GM18519 (cell line): ENCODE results near the gene IFT52.
"Not testable (repeated sequence)": the region's sequence is repeated elsewhere in the genome, so short reads cannot be mapped to it uniquely, and the experiment has no call there.

Experiments
- ATAC-seq: cut with Tn5 transposase; IDR thresholded peaks from one replicate; pipeline ENCODE4 v1.9.1; 2021; ENCODE audit warnings: mild to moderate bottlenecking, moderate library complexity; ENCODE audit not compliant: unreplicated experiment, low FRiP score

The IFT52 gene

GRCh38 chr20:43636429-43636828, 45.7 kb downstream of the IFT52 start:
- no peak for ATAC-seq

- ATAC-seq = no peak
Observed at GRCh38 chr20:43642548-43642947, 51.8 kb downstream of the IFT52 start.

GRCh38 chr20:43650997-43651525, 60.3 kb downstream of the IFT52 start:
- ATAC-seq = no peak

- ATAC-seq = not testable (repeated sequence)
Observed at GRCh38 chr20:43651650-43652184, 61.0 kb downstream of the IFT52 start.

GRCh38 chr20:43653966-43654365, 63.2 kb downstream of the IFT52 start:
- ATAC-seq = no peak

GRCh38 chr20:43655176-43655575, 64.4 kb downstream of the IFT52 start:
- ATAC-seq = not testable (repeated sequence)

GRCh38 chr20:43655937-43656336, 65.2 kb downstream of the IFT52 start:
- no peak for ATAC-seq

- peak; percentile 15 for ATAC-seq
Observed at GRCh38 chr20:43658069-43658722, 67.5 kb downstream of the IFT52 start.

- ATAC-seq = no peak
Observed at GRCh38 chr20:43658723-43659419, 68.1 kb downstream of the IFT52 start.

GRCh38 chr20:43662943-43663655, 72.4 kb downstream of the IFT52 start:
- ATAC-seq = no peak

- no peak for ATAC-seq
Observed at GRCh38 chr20:43665466-43666176, 74.9 kb downstream of the IFT52 start.

- peak; percentile 78 for ATAC-seq
Observed at GRCh38 chr20:43666376-43667328, 75.9 kb downstream of the IFT52 start, which contains the start of gene MYBL2. Gene MYBL2 (plus strand): TSS chr20:43667114. CDS start chr20:43667284, 170 bp downstream.

GRCh38 chr20:43667341-43668132, 76.8 kb downstream of the IFT52 start:
- ATAC-seq = no peak

GRCh38 chr20:43669332-43669731, 78.6 kb downstream of the IFT52 start:
- ATAC-seq = no peak

- no peak for ATAC-seq
Observed at GRCh38 chr20:43670423-43670822, 79.7 kb downstream of the IFT52 start.

GRCh38 chr20:43676368-43676767, 85.6 kb downstream of the IFT52 start:
- no peak for ATAC-seq

GRCh38 chr20:43680981-43681380, 90.2 kb downstream of the IFT52 start:
- no peak for ATAC-seq

- ATAC-seq = no peak
Observed at GRCh38 chr20:43681468-43681942, 90.8 kb downstream of the IFT52 start.
